ENCODE results near the gene DENND2A.
"Not testable (repeated sequence)": the region's sequence is repeated elsewhere in the genome, so short reads cannot be mapped to it uniquely, and the experiment has no call there.

The DENND2A gene

DNA sequence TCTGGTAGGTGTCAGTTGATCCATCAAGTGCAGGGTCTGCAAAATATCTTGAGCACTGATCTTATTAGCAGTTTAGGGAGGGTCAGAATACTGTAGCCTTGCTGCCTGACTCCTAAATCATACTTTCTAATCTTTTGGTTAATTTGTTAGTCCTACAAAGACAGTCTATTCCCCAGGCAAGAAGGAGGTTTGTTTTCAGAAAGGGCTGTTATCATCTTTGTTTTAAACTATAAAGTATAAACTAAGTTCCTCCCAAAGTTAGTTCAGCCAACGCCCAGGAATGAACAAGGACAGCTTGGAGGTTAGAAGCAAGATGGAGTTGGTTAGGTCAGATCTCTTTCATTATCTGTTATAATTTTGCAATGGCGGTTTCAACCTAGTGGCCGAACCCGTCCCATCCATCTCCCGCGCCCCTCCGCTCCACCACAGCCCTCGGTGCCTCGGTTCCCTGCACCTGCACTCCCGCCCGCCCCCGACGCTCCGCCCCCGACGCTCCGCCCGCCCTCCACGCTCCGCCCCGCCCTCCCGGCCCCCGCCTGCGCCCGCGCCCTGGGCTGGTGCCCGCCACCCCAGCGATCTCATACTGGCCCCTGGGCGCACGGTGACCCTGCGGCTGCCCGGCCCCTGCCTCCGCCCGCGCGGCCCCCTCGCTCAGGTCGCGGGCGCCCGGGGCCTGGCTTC lies 31.9 kb upstream of the DENND2A start, which contains the start of gene ADCK2:
TSS of gene ADCK2 (plus strand) at position 564 of the 681 bp plus-strand sequence. CDS start 386 bp downstream, outside the sequence.
- DNase-seq, result peak in 1 of 2 experiments; percentile 37

- DNase-seq, result no peak
These were observed 31.4 kb upstream of the DENND2A start for GRCh38 chr7:140671966-140672365.

GRCh38 chr7:140670343-140670935 lies 29.8 kb upstream of the DENND2A start:
- no peak for DNase-seq

DNA sequence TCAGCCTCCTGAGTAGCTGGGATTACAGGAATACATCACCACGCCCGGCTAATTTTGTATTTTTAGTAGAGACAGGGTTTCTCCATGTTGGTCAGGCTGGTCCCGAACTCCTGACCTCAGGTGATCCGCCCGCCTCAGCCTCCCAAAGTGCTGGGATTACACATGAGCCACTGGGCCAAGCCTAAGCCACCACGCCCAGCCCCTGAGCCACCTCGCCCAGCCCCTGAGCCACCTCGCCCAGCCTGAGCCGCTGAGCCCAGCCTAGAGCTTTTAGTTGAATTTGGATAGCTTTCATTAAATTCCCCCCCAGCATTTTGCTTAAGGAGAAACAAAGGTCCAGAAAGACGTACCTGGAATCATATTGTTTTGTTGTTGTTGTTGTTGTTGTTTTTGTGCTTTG lies 29.2 kb upstream of the DENND2A start:
- DNase-seq, result not testable (repeated sequence)

DNA sequence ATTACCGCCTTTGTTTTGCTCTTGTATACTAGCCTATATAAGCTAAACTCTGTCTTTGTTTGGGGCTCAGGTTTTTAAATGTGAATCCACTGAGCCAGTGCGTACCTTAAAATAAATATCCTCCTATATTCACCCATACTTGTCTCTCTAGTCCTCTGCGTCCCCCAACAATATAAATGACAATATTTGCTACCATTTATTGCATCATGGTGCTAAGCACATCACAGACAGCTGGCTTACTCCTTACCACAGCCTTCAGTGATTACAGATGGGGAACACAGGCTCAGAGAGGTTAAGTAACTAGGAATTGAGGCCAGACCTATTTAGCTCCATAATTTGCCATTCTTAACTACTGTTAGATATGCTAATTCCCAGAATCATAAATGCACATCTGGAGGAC lies 28.7 kb upstream of the DENND2A start:
- no peak for DNase-seq

DNA sequence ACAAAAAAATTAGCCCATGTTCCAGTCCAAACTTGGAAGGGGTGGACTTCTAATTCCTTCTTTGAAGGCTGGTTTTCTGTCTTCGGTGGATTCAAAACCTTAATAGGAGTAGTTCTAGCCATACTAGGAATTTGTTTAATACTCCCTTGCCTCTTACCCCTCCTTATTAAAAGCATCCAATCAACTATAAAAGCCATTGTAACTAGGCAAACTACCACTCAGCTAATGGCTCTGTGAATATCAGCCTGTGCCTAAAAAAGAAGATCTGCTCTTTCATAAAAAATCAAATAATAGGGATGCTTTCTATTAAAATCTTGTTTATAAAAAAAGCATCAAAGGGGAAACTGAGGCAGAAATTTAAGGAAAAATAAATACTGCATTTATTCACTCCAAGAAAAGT lies 28.0 kb upstream of the DENND2A start:
- no peak for DNase-seq

DNA sequence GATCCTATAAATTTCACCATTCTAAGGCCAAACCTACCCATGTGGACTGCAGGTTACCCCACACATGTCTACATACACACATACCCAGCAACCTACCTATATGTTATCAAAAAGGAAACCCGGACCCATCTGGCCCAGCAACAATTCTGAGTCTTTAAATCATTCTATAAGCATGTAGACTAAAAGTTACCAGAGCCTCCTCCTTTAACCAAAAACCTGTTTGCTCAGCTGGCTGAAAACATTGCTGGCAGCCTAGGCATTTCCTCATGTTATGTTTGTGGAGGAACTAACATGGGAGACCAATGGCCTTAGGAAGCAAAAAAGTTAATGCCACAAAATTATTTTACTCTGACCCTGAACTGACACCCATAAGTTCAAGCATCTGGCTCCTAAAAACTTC lies 26.9 kb upstream of the DENND2A start:
- no peak for DNase-seq

GRCh38 chr7:140662938-140663337 lies 22.3 kb upstream of the DENND2A start:
- DNase-seq, result not testable (repeated sequence)

DNA sequence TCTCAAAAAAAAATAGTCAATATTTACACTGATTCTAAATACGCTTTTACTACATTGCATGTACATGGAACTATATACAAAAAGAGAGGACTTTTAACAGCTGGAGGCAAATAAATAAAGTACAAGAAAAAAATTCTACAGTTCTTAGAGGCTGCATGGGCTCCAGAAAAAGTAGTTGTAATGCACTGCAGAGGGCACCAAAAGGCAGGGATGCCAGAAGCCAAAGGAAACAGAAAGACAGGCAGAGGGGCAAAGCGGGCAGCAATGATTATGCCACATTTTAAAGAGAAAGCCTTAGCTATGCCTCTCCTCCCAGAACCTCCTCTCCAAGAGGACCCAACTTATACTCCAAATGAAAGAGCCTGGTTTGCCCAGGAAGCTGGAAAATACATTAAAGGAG lies 20.5 kb upstream of the DENND2A start:
- no peak for DNase-seq

DNA sequence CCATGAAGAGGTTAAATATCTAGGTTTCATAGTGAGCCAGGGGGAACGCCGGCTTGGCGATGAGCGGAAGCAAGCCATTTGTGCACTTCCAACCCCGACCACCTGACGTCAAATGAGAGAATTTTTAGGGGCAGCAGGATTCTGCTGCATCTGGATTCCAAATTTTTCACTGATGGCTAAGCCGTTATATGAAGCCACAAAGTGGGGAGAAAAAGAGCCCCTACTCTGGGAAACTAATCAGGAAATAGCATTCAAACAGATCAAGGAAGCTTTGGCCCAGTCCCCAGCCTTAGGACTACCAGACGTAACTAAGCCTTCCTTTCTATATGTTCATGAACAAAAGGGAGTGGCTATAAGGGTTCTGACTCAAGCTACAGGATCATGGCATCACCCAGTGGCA lies 19.2 kb upstream of the DENND2A start:
- DNase-seq, result no peak

DNA sequence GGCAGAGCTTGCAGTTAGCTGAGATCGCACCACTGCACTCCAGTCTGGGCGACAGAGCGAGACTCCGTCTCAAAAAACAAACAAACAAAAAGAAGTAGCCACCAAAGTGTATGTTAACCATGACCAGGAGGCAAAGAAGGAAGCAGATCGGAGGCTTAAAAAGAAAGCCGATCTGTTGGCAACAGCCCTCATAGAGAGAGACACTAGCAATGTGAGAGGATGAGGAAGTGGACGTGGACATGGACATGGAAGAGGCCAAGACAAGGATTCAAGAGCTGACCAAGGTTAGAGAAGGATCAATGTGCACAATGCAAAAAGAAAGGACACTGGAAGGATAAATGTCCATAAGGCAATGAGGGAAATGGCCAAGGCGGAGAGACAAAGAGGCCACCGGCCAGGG lies 17.3 kb upstream of the DENND2A start:
- DNase-seq, result no peak

GRCh38 chr7:140656548-140657515 lies 16.2 kb upstream of the DENND2A start:
- DNase-seq, result no peak

DNA sequence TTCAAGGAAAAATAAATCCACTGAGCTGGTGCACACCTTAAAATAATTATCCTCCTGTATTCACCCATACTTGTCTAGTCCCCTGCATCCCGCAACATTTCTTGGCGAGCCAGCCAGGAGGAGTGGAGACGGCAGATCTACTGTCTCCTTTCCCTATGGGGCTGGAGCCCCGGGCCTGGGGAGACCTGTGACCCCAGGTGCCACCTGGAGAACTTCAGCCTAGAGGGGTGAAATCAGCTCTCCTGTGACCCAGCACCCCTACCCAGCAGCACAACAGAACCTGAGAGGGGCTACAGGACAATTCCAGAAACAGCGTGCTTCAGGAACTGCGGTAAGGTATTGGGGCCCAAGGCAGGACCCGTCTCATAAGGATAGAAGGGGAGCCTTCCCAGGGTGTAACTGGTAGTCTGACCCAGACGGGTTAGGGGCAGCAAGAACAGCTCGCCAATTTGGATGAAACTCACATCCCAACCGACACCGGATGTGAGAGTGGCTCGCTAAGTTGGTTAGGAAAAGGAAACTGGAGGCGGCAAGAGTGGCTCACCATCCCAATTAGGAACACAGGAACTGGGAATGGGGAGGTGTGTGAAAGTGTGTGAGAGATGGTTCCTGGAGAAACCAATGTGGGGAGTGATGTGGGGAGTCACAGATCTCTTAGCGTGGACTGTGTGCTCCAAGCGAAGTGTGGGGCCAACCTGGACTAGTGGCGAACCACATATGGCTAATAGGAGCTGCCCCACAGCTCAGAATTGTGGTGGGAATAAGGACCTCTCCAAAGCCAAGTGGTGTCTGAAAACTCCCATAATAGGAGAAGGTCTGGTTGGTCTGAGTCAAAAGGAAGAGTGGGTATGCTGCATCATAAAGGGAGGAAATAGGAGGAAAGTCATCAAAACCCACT lies 15.1 kb upstream of the DENND2A start:
- no peak for DNase-seq

GRCh38 chr7:140654661-140655060 lies 14.0 kb upstream of the DENND2A start:
- DNase-seq, result no peak

- no peak for DNase-seq
These were observed 13.4 kb upstream of the DENND2A start for GRCh38 chr7:140654109-140654387.

GRCh38 chr7:140653319-140654108 lies 12.9 kb upstream of the DENND2A start:
- peak; percentile 27 to 85 for DNase-seq

DNA sequence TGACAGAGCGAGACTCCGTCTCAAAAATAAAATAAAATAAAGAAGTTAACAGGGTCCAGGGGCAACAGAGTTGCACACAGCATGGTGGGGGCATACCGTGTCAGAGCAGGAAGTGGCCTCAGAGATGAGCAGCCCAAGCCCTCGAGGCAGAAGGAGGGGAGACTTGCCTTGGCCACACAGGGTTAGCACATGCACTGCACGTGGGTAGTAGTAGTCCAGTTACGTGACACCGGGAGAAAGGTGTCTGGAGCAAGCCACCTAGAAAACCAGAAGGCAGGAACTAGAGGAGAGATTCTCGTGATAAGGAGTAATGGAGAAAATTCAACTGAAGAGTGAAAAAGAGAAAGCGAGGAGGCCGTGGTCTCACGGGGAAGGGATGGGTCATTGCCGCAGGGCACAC lies 9.8 kb upstream of the DENND2A start:
- DNase-seq, result no peak

DNA sequence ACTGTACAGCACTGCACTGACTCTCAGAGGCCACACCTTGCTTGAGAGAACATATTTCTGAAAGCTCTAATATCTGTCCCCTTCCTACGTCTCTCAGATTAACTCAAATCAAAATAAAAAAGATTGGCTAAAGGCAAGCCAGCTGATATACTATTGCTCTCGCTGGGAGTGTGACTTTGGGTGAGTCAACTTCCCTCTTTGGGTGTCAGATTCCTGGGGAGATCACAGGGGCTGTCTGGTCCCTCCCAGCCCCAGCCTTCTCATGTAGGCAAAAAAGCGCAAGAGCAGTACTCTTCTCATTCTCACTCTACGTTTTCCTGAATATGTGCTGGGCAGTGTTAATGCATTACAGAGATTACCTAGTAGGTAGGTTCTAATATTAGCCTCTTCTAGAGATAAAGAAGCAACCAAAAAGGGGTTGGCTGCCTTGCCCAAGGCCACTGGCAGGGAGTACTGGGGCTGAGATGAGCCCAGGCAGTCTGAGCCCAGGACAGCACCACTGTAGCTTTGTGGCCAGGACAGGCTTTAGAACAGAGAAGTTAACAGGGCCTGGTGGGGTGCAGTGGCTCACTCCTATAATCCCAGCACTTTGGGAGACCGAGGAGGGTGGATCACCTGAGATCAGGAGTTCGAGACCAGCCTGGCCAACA lies 9.1 kb upstream of the DENND2A start:
- DNase-seq, result no peak

- peak in 1 of 2 experiments; percentile 74 for DNase-seq
These were observed 6.5 kb upstream of the DENND2A start for GRCh38 chr7:140646931-140647647.

DNA sequence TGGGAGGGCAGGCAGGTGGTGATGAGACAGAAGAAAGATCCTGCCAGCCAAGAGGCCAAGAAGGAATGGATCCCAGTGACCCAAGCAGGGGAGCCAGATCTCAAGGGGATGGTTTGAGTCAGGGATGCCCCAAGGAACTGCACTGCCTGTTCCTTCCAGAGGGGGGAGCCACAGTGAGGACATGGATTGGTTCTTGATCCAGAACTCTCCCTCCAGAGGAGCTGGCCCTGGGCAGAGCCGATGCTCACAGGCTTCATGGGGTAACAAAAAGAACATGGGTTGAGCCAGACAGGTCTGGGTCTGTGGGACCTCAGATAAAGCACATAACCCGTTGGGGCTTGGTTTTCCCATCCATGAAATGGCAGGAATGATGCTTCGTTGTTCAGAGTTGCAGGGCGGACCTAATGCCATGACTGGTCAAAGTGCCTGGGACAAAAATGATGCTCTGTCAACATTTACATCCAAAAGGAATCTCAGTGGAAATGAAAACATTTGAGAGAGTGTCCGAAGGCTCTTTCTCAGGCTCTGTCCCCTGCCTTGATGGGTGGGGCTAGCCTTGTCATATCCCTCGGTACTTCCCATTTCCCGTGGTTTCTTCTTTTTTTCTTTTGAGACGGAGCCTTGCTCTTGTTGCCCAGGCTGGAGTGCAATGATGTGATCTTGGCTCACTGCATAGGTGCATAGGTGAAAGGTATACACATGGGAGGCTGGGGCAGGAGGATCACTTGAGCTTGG lies 4.7 kb upstream of the DENND2A start:
- DNase-seq, result no peak
